ENCODE measurements around the gene ATP6V0E1.
A peak's percentile ranks its signal among the peaks of the same experiment; 100 is the strongest.

ATP6V0E1 gene

DNA sequence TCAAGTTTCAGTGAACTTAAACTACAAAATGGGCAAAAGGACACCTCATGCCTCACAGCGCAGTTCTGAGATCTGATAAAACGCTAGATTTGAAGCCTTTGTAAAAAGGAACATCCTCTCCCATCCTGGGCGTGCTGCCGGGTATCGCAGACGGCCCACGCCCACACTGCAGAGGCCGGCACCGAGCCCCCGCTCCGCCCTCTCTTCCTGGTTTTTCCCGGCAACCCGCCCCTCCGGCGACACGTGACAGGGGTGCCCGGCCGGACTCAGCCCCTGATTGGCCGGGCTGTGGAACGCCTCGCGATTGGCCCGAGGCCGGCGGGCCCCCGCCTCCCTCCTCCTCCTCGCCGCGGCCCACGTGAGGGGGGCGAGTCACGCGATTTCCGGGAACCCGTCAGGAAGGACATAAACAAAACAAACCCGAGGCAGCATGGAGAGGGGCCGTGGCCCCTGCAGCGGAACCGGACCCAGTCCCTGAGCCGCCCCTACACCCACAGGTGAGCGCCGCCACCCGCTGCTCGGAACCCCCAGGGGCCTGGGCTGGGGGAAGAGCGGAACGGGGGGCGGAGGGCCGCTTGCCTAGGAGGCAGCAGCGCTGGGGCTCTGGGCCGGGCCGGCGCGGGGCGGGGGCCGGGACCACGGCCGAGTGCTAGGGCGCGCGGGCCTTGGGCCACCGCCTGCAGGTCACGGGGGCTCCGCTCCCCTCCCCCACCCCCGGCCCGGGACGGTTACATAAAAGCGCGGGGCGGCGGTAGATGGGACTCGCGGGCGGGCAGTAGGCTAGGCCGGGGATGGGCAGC is 72.6 kb downstream of the ATP6V0E1 start, which contains the start of gene CREBRF (continued):
- TF ChIP-seq, protein P1, sequence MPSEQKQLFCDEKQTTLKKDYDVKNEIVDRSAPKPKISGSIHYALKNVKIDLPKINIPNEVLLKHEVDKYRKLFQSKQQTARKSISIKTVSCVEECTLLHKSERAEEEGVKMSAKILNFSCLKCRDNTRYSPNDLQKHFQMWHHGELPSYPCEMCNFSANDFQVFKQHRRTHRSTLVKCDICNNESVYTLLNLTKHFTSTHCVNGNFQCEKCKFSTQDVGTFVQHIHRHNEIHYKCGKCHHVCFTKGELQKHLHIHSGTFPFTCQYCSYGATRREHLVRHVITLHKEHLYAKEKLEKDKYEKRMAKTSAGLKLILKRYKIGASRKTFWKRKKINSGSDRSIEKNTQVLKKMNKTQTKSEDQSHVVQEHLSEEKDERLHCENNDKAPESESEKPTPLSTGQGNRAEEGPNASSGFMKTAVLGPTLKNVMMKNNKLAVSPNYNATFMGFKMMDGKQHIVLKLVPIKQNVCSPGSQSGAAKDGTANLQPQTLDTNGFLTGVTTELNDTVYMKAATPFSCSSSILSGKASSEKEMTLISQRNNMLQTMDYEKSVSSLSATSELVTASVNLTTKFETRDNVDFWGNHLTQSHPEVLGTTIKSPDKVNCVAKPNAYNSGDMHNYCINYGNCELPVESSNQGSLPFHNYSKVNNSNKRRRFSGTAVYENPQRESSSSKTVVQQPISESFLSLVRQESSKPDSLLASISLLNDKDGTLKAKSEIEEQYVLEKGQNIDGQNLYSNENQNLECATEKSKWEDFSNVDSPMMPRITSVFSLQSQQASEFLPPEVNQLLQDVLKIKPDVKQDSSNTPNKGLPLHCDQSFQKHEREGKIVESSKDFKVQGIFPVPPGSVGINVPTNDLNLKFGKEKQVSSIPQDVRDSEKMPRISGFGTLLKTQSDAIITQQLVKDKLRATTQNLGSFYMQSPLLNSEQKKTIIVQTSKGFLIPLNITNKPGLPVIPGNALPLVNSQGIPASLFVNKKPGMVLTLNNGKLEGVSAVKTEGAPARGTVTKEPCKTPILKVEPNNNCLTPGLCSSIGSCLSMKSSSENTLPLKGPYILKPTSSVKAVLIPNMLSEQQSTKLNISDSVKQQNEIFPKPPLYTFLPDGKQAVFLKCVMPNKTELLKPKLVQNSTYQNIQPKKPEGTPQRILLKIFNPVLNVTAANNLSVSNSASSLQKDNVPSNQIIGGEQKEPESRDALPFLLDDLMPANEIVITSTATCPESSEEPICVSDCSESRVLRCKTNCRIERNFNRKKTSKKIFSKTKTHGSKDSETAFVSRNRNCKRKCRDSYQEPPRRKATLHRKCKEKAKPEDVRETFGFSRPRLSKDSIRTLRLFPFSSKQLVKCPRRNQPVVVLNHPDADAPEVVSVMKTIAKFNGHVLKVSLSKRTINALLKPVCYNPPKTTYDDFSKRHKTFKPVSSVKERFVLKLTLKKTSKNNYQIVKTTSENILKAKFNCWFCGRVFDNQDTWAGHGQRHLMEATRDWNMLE (tag by site-specific recombination; conservative IDR thresholded peaks at IDR 0.05; ENCODE audit: low read depth): 0 out of 2 replicates have a peak, but pooled peaks have one; percentile 16
- TF ChIP-seq SP3 (tag by site-specific recombination; IDR thresholded peaks at IDR 0.05) (peak; percentile 98), ZNF658 (tag by site-specific recombination; IDR thresholded peaks at IDR 0.05) (no peak), ZFP69B (tag by site-specific recombination; IDR thresholded peaks at IDR 0.05) (no peak), ZNF248 (tag by site-specific recombination; IDR thresholded peaks at IDR 0.05) (no peak), MZF1 (tag by site-specific recombination; IDR thresholded peaks at IDR 0.05; ENCODE audit: borderline replicate concordance) (no peak), ZNF830 (tag by site-specific recombination; IDR thresholded peaks at IDR 0.05; ENCODE audit: low read depth) (no peak), ZXDB (tag by site-specific recombination; IDR thresholded peaks at IDR 0.05) (peak; percentile 70), SP7 (tag by site-specific recombination; IDR thresholded peaks at IDR 0.05) (peak; percentile 55), ZNF302 (tag by site-specific recombination; IDR thresholded peaks at IDR 0.05; ENCODE audit: low read depth) (no peak), ZEB2 (tag by site-specific recombination; IDR thresholded peaks at IDR 0.05) (peak; percentile 86), MYNN (tag by site-specific recombination; IDR thresholded peaks at IDR 0.05; ENCODE audit: borderline replicate concordance) (no peak), ZSCAN30 (tag by site-specific recombination; IDR thresholded peaks at IDR 0.05) (peak; percentile 29; the same call in 1 of the 2 replicates)
- TF ChIP-seq, protein P2, sequence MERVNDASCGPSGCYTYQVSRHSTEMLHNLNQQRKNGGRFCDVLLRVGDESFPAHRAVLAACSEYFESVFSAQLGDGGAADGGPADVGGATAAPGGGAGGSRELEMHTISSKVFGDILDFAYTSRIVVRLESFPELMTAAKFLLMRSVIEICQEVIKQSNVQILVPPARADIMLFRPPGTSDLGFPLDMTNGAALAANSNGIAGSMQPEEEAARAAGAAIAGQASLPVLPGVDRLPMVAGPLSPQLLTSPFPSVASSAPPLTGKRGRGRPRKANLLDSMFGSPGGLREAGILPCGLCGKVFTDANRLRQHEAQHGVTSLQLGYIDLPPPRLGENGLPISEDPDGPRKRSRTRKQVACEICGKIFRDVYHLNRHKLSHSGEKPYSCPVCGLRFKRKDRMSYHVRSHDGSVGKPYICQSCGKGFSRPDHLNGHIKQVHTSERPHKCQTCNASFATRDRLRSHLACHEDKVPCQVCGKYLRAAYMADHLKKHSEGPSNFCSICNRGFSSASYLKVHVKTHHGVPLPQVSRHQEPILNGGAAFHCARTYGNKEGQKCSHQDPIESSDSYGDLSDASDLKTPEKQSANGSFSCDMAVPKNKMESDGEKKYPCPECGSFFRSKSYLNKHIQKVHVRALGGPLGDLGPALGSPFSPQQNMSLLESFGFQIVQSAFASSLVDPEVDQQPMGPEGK (tag by site-specific recombination; IDR thresholded peaks at IDR 0.05): peak; percentile 95
- TF ChIP-seq, protein P3, sequence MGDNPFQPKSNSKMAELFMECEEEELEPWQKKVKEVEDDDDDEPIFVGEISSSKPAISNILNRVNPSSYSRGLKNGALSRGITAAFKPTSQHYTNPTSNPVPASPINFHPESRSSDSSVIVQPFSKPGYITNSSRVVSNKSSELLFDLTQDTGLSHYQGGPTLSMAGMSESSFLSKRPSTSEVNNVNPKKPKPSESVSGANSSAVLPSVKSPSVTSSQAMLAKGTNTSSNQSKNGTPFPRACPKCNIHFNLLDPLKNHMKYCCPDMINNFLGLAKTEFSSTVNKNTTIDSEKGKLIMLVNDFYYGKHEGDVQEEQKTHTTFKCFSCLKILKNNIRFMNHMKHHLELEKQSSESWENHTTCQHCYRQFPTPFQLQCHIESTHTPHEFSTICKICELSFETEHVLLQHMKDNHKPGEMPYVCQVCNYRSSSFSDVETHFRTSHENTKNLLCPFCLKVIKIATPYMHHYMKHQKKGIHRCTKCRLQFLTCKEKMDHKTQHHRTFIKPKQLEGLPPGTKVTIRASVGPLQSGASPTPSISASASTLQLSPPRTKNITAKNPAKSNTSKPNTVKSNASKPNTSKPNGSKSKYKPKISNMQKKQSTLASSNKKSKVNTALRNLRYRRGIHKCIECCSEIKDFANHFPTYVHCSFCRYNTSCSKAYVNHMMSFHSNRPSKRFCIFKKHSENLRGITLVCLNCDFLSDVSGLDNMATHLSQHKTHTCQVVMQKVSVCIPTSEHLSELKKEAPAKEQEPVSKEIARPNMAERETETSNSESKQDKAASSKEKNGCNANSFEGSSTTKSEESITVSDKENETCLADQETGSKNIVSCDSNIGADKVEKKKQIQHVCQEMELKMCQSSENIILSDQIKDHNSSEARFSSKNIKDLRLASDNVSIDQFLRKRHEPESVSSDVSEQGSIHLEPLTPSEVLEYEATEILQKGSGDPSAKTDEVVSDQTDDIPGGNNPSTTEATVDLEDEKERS (tag by site-specific recombination; IDR thresholded peaks at IDR 0.05): no peak
- TF ChIP-seq, protein P4, sequence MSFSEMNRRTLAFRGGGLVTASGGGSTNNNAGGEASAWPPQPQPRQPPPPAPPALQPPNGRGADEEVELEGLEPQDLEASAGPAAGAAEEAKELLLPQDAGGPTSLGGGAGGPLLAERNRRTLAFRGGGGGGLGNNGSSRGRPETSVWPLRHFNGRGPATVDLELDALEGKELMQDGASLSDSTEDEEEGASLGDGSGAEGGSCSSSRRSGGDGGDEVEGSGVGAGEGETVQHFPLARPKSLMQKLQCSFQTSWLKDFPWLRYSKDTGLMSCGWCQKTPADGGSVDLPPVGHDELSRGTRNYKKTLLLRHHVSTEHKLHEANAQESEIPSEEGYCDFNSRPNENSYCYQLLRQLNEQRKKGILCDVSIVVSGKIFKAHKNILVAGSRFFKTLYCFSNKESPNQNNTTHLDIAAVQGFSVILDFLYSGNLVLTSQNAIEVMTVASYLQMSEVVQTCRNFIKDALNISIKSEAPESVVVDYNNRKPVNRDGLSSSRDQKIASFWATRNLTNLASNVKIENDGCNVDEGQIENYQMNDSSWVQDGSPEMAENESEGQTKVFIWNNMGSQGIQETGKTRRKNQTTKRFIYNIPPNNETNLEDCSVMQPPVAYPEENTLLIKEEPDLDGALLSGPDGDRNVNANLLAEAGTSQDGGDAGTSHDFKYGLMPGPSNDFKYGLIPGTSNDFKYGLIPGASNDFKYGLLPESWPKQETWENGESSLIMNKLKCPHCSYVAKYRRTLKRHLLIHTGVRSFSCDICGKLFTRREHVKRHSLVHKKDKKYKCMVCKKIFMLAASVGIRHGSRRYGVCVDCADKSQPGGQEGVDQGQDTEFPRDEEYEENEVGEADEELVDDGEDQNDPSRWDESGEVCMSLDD (tag by site-specific recombination; IDR thresholded peaks at IDR 0.05): peak; percentile 17; the same call in 1 of the 2 replicates
- TF ChIP-seq, protein P5, sequence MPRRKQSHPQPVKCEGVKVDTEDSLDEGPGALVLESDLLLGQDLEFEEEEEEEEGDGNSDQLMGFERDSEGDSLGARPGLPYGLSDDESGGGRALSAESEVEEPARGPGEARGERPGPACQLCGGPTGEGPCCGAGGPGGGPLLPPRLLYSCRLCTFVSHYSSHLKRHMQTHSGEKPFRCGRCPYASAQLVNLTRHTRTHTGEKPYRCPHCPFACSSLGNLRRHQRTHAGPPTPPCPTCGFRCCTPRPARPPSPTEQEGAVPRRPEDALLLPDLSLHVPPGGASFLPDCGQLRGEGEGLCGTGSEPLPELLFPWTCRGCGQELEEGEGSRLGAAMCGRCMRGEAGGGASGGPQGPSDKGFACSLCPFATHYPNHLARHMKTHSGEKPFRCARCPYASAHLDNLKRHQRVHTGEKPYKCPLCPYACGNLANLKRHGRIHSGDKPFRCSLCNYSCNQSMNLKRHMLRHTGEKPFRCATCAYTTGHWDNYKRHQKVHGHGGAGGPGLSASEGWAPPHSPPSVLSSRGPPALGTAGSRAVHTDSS (tag by site-specific recombination; IDR thresholded peaks at IDR 0.05): peak; percentile 94
- TF ChIP-seq, protein P6, sequence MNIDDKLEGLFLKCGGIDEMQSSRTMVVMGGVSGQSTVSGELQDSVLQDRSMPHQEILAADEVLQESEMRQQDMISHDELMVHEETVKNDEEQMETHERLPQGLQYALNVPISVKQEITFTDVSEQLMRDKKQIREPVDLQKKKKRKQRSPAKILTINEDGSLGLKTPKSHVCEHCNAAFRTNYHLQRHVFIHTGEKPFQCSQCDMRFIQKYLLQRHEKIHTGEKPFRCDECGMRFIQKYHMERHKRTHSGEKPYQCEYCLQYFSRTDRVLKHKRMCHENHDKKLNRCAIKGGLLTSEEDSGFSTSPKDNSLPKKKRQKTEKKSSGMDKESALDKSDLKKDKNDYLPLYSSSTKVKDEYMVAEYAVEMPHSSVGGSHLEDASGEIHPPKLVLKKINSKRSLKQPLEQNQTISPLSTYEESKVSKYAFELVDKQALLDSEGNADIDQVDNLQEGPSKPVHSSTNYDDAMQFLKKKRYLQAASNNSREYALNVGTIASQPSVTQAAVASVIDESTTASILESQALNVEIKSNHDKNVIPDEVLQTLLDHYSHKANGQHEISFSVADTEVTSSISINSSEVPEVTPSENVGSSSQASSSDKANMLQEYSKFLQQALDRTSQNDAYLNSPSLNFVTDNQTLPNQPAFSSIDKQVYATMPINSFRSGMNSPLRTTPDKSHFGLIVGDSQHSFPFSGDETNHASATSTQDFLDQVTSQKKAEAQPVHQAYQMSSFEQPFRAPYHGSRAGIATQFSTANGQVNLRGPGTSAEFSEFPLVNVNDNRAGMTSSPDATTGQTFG (tag by site-specific recombination; IDR thresholded peaks at IDR 0.05; ENCODE audit: borderline replicate concordance): 0 out of 2 replicates have a peak, but pooled peaks have one; percentile 13

Data from HEK293 (cell line).